GM21423 (cell line): ENCODE data around the gene GNAT2.

Source experiments
- ATAC-seq: cut with Tn5 transposase; IDR thresholded peaks from one replicate; pipeline ENCODE4 v1.9.1; 2021; ENCODE audit warnings: mild to moderate bottlenecking, moderate library complexity; ENCODE audit not compliant: unreplicated experiment

Gene GNAT2

GRCh38 chr1:109613361-109614147 lies 5.9 kb downstream of the GNAT2 start:
- no peak for ATAC-seq

GRCh38 chr1:109611308-109611990 lies 8.0 kb downstream of the GNAT2 start:
- ATAC-seq: no peak

GRCh38 chr1:109610609-109611307 lies 8.7 kb downstream of the GNAT2 start:
- ATAC-seq: no peak

GRCh38 chr1:109609881-109610280 lies 9.5 kb downstream of the GNAT2 start:
- no peak for ATAC-seq

- ATAC-seq: no peak
Measured at GRCh38 chr1:109605381-109605780, 14.0 kb downstream of the GNAT2 start.

- no peak for ATAC-seq
Measured at GRCh38 chr1:109603229-109603628, 16.2 kb downstream of the GNAT2 start.

GRCh38 chr1:109598655-109599054 lies 20.8 kb downstream of the GNAT2 start:
- no peak for ATAC-seq

GRCh38 chr1:109598156-109598555 lies 21.3 kb downstream of the GNAT2 start:
- no peak for ATAC-seq

- ATAC-seq: no peak
Measured at GRCh38 chr1:109595531-109595930, 23.9 kb downstream of the GNAT2 start.

- ATAC-seq: no peak
Measured at GRCh38 chr1:109592916-109593315, 26.5 kb downstream of the GNAT2 start.

GRCh38 chr1:109589679-109590078 lies 29.7 kb downstream of the GNAT2 start:
- no peak for ATAC-seq

GRCh38 chr1:109589177-109589576 lies 30.2 kb downstream of the GNAT2 start:
- no peak for ATAC-seq

- no peak for ATAC-seq
Measured at GRCh38 chr1:109586055-109586454, 33.4 kb downstream of the GNAT2 start.

GRCh38 chr1:109584766-109585165 lies 34.6 kb downstream of the GNAT2 start:
- ATAC-seq: no peak

- ATAC-seq: no peak
Measured at GRCh38 chr1:109582021-109582420, 37.4 kb downstream of the GNAT2 start.

GRCh38 chr1:109579491-109579890 lies 39.9 kb downstream of the GNAT2 start:
- no peak for ATAC-seq

- no peak for ATAC-seq
Measured at GRCh38 chr1:109578947-109579443, 40.4 kb downstream of the GNAT2 start.

GRCh38 chr1:109573785-109574184 lies 45.6 kb downstream of the GNAT2 start:
- ATAC-seq: no peak

GRCh38 chr1:109570414-109570813 lies 49.0 kb downstream of the GNAT2 start:
- ATAC-seq: no peak

- ATAC-seq: no peak
Measured at GRCh38 chr1:109569323-109569722, 50.1 kb downstream of the GNAT2 start.

- no peak for ATAC-seq
Measured at GRCh38 chr1:109567877-109568672, 51.3 kb downstream of the GNAT2 start.
